HEK293 (cell line): Measurements from ENCODE around the gene TRO.

ENCODE experiments used
- CTCF ChIA-PET: fragments of 350-600 bp; formaldehyde crosslinking; extraction: SDS; loops from one replicate; lab custom pipeline; 2021; ENCODE audit warnings: antibody characterized with exemption; lab: Yijun Ruan, JAX
- POLR2A ChIA-PET: fragments of 300-600 bp; formaldehyde crosslinking; extraction: SDS; loops from one replicate; lab custom pipeline; 2020; ENCODE audit warnings: antibody characterized with exemption, inconsistent platforms; lab: Yijun Ruan, JAX
- H3K27ac ChIP-seq: fragments of 200-500 bp; sonication (Bioruptor generic); 2 replicates; pipeline ENCODE4 v1.5.1; 2014; ENCODE audit warnings: low read depth, low read length, control low read depth, inconsistent platforms; ENCODE audit errors: extremely low read depth
- H3K36me3 ChIP-seq, 2 experiments: fragments of 200-500 bp in 1 of 2; sonication (Bioruptor generic) in 1 of 2; 1 replicate in 1 of 2; 2 replicates in 1 of 2; pipeline ENCODE4 v1.5.1; 2014 to 2017; ENCODE audit warnings: inconsistent platforms in 2 of 2, low read length in 2 of 2; ENCODE audit not compliant: control insufficient read depth in 2 of 2, insufficient read depth in 1 of 2
- H3K4me1 ChIP-seq: fragments of 200-500 bp; sonication (Bioruptor generic); 2 replicates; pipeline ENCODE4 v1.5.1; 2014; ENCODE audit warnings: mild to moderate bottlenecking, low read length, inconsistent platforms; ENCODE audit not compliant: control insufficient read depth, insufficient read depth
- H3K4me3 ChIP-seq: 2 replicates; pipeline ENCODE4 v1.5.1; 2011; ENCODE audit warnings: low read depth, mild to moderate bottlenecking, control low read depth, low read length, moderate library complexity
- H3K9me3 ChIP-seq: fragments of 200-500 bp; sonication (Bioruptor generic); 2 replicates; pipeline ENCODE4 v1.5.1; 2014; ENCODE audit warnings: low read depth, low read length, inconsistent platforms; ENCODE audit not compliant: control insufficient read depth, insufficient read depth
- ELK4 ChIP-seq: IDR thresholded peaks from 2 replicates; pipeline ENCODE4 v1.6.1; 2011; ENCODE audit warnings: mild to moderate bottlenecking, low read depth, low read length, borderline replicate concordance
- KLF9 ChIP-seq: fragments of 450-650 bp; formaldehyde crosslinking; IDR thresholded peaks from 2 replicates; pipeline ENCODE4 v1.5.1; 2016; ENCODE audit warnings: missing biosample characterization, missing genetic modification characterization, low read depth
- PRDM1 ChIP-seq: fragments of 450-650 bp; formaldehyde crosslinking; IDR thresholded peaks from 2 replicates; pipeline ENCODE4; 2016; ENCODE audit warnings: missing biosample characterization, missing genetic modification characterization
- PRDM6 ChIP-seq: fragments of 450-650 bp; formaldehyde crosslinking; IDR thresholded peaks from 2 replicates; pipeline ENCODE4 v1.5.1; 2017; ENCODE audit warnings: missing biosample characterization, missing genetic modification characterization
- WT1 ChIP-seq: fragments of 450-650 bp; formaldehyde crosslinking; IDR thresholded peaks from 2 replicates; pipeline ENCODE4 v1.5.1; 2016; ENCODE audit warnings: missing biosample characterization, missing genetic modification characterization
- ZBTB44 ChIP-seq: fragments of 450-650 bp; IDR thresholded peaks from 2 replicates; pipeline ENCODE4 v1.5.1; 2018; ENCODE audit warnings: missing biosample characterization, mild to moderate bottlenecking, missing genetic modification characterization
- ZIC2 ChIP-seq: fragments of 450-650 bp; formaldehyde crosslinking; IDR thresholded peaks from 2 replicates; pipeline ENCODE4 v1.5.1; 2016; ENCODE audit warnings: missing biosample characterization, missing genetic modification characterization
- ZNF146 ChIP-seq: fragments of 450-650 bp; formaldehyde crosslinking; IDR thresholded peaks from 2 replicates; pipeline ENCODE4 v1.5.1; 2016; ENCODE audit warnings: missing biosample characterization, missing genetic modification characterization
- ZNF266 ChIP-seq: fragments of 450-650 bp; formaldehyde crosslinking; IDR thresholded peaks from 2 replicates; pipeline ENCODE4 v1.5.1; 2016; ENCODE audit warnings: missing biosample characterization, missing genetic modification characterization, low read depth
- ZNF423 ChIP-seq: fragments of 450-650 bp; formaldehyde crosslinking; IDR thresholded peaks from 2 replicates; pipeline ENCODE4 v1.5.1; 2016; ENCODE audit warnings: missing biosample characterization, missing genetic modification characterization
- ZNF433 ChIP-seq: fragments of 450-650 bp; formaldehyde crosslinking; IDR thresholded peaks from 2 replicates; pipeline ENCODE4 v1.5.1; 2016; ENCODE audit warnings: missing biosample characterization, missing genetic modification characterization, low read depth
- ZNF529 ChIP-seq: fragments of 450-650 bp; formaldehyde crosslinking; IDR thresholded peaks from 2 replicates; pipeline ENCODE4 v1.5.1; 2017; ENCODE audit warnings: missing genetic modification characterization, missing biosample characterization; ENCODE audit not compliant: insufficient replicate concordance
- ZNF555 ChIP-seq: fragments of 450-650 bp; formaldehyde crosslinking; conservative IDR thresholded peaks from 2 replicates; pipeline ENCODE4 v1.5.1; 2017; ENCODE audit warnings: missing biosample characterization, mild to moderate bottlenecking, missing genetic modification characterization, inconsistent platforms
- ZNF639 ChIP-seq: fragments of 450-650 bp; formaldehyde crosslinking; IDR thresholded peaks from 2 replicates; pipeline ENCODE4 v1.5.1; 2016; ENCODE audit warnings: missing biosample characterization, missing genetic modification characterization
- ZNF654 ChIP-seq: fragments of 450-650 bp; formaldehyde crosslinking; IDR thresholded peaks from 2 replicates; pipeline ENCODE4 v1.5.1; 2016; ENCODE audit warnings: low read depth, missing biosample characterization, missing genetic modification characterization

The TRO gene

GRCh38 chrX:54980334-54980733, 59.7 kb downstream of the TRO start:
- no peak for TF ChIP-seq ZNF555
- no peak for TF ChIP-seq ZNF433 (tag by site-specific recombination)
- no peak for TF ChIP-seq KLF9 (tag by site-specific recombination)
- TF ChIP-seq ZBTB44 (tag by site-specific recombination): no peak
- TF ChIP-seq ZNF639 (tag by site-specific recombination): no peak
- no peak for TF ChIP-seq ZIC2 (tag by site-specific recombination)
- TF ChIP-seq ZNF529 (tag by site-specific recombination): no peak
- no peak for TF ChIP-seq PRDM1 (tag by site-specific recombination)
- no peak for TF ChIP-seq ELK4
- TF ChIP-seq PRDM6 (tag by site-specific recombination): no peak
- no peak for TF ChIP-seq ZNF146 (tag by site-specific recombination)
- no peak for TF ChIP-seq WT1 (tag by site-specific recombination)
- no peak for TF ChIP-seq ZNF266 (tag by site-specific recombination)
- no peak for TF ChIP-seq ZNF654 (tag by site-specific recombination)
- TF ChIP-seq ZNF423 (tag by site-specific recombination): no peak
- H3K36me3 ChIP-seq: no peaks in the 10 kb centered on the region
- no peaks in the 10 kb centered on the region for H3K9me3 ChIP-seq
- no peak overlapping the region for H3K27ac ChIP-seq
- ChIA-PET POLR2A (no interaction called here), CTCF (no interaction called here)
- H3K4me3 ChIP-seq: no peak overlapping the region
- H3K4me1 ChIP-seq: no peaks in the 10 kb centered on the region
